CD4-positive, alpha-beta T cell treated with Interleukin-4 for 4 hours (primary cell): ENCODE measurements around the gene TUBGCP2.
"Not testable (repeated sequence)": the region's sequence is repeated elsewhere in the genome, so short reads cannot be mapped to it uniquely, and the experiment has no call there.

Source experiments
- DNase-seq: peaks from one replicate; pipeline ENCODE4 v3.0.0-alpha.2; 2020

Gene TUBGCP2

GRCh38 chr10:133242611-133243356 is 65.9 kb downstream of the TUBGCP2 start:
- DNase-seq = no peak

DNA sequence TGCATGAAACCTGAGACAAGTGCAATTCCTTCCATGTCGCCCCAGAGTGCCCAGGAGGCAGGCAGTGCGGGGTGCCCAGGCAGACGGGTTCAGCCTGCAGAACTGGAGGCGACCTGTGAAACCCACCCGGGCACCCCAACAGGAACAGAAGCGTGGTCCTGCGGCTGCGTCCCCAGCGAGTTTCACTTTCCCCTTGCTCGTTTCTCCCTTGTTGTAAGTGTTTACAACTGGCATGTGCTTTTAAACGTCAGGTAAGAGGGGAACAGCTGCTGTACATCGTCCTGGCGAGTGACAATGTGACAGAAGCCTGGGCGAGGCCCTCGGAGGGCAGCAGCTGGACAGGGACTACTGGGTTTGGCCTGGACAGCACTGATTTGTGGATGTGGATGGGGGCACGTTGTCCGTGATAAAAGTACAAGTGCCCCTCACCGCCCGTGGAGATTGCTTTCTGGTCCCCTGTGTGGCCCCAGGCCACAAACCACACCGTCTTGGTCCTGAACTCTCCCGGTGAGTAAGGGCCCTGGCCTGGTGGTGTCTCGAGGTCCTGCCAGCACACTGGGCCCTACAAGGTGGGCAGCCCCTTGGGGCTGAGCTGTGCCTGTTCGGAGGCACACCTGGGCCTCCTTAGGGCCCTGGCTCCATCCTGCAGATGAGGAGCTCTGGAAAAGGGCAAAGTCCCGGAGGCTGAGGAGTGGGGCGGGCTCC is 67.0 kb downstream of the TUBGCP2 start:
- no peak for DNase-seq

DNA sequence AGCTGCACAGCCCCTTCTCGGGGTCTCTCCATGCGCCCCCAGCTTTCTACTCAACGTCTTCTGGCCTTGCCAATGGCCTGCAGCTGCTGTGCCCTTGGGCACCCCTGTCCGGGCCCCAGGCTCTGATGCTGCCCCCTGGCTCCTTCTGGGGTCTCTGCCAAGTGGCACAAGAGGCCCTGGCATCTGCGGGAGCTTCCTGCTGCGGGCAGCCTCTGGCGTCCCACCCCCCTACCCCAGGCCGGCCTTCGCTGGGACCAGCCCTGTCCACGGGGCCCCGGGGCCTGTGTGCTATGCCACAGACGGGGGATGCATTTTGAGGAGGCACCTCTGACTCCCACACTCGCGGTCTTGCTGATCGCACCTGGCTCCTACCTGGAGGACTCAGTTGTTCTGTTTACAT is 68.7 kb downstream of the TUBGCP2 start:
- DNase-seq = no peak

- no peak for DNase-seq
Measured at GRCh38 chr10:133238466-133238804, 70.2 kb downstream of the TUBGCP2 start.

DNA sequence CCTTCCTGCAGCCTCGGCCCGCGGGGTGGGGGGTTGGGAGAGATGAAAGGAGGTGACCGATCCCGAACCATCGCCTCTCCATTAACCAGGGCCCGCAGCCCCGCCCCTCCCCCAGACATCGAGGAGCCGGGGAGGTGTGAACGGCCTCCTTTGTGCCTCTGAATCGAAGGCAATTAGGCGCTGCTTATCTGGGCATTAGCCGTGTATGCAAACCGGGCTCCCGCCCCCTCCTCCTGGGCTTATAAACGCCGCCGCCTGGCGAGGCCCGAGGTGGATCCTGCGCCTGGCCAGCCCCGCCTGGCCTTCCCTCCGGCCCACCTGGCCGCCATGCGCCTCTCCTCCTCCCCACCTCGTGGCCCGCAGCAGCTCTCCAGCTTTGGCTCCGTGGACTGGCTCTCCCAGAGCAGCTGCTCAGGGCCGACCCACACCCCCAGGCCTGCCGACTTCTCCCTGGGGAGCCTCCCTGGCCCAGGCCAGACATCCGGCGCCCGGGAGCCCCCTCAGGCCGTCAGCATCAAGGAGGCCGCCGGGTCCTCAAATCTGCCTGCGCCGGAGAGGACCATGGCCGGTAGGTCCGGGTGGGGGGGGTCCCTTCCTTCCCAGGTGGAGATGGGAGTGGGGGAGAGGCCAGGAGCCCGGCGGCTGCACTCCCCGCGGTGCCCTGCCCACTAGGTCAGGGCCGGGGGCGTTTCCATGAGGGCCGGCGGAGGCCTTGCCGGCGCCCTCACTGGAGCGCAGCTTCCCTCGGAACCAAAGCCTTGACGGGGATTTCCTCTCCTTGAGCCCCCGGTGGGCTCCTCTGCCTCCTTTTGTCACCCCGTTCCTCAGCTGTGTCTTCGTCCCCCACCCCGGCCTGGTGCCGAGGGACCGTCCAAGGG is 70.8 kb downstream of the TUBGCP2 start, which contains the start of gene VENTX:
Gene VENTX (plus strand): TSS at position 268 of the 878 bp plus-strand sequence. CDS start 60 bp downstream, at position 328.
- no peak for DNase-seq

DNA sequence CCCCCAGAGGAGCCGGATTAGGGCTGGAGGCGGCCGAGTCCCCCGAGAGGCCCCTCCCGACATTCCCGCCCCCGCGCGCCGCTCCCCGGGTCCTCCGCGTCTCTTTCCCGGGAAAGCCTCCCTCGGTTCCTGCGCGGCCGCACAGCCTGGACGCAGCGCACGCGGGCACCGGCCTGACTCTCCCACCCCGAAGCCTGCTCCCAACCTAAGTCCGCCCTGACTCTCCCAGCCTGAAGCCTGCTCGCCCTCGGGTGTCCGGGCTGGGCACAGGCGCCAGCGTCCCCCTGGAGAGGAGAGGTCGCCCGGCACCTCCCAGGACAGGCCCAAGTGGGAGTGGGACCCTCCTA is 71.5 kb downstream of the TUBGCP2 start:
- no peak for DNase-seq

GRCh38 chr10:133236401-133237240 is 72.1 kb downstream of the TUBGCP2 start:
- no peak for DNase-seq

- no peak for DNase-seq
Measured at GRCh38 chr10:133235932-133236331, 72.7 kb downstream of the TUBGCP2 start.

- no peak for DNase-seq
Measured at GRCh38 chr10:133235265-133235855, 73.3 kb downstream of the TUBGCP2 start.

- DNase-seq = not testable (repeated sequence)
Measured at GRCh38 chr10:133234796-133235195, 73.9 kb downstream of the TUBGCP2 start.

- no peak for DNase-seq
Measured at GRCh38 chr10:133231946-133232574, 76.6 kb downstream of the TUBGCP2 start.

DNA sequence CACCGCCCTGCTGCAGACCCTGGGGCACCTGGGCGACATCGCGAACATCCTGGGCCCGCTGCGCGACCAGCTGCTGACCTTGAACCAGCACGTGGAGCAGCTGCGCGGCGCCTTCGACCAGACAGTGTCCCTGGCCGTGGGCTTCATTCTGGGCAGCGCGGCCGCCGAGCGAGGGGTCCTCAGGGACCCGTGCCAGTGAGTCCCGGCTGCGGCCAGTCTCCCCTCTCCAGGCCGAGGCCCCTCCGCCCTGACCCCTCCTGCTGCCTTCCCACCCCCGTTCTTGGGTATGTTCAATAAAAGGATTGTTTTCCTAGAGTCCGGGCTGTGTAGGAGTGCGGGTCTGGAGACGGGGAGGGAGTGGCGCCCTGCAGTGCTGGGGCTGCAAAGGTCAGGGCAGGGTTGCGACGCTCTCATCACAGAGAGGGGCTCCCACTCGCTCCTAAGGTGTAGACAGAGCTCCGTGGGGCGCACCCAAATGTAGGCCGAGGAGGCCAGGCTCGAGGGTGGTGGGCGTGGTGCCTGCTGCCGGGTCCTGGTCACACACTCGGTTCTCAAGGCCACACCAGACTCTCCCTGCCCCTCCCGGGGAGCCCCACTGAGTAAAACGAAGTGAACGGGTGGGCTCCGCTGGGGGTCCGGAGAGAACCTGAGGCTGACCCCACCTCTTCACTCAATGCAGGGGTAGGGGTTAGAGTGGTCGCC is 77.3 kb downstream of the TUBGCP2 start:
- DNase-seq = no peak

DNA sequence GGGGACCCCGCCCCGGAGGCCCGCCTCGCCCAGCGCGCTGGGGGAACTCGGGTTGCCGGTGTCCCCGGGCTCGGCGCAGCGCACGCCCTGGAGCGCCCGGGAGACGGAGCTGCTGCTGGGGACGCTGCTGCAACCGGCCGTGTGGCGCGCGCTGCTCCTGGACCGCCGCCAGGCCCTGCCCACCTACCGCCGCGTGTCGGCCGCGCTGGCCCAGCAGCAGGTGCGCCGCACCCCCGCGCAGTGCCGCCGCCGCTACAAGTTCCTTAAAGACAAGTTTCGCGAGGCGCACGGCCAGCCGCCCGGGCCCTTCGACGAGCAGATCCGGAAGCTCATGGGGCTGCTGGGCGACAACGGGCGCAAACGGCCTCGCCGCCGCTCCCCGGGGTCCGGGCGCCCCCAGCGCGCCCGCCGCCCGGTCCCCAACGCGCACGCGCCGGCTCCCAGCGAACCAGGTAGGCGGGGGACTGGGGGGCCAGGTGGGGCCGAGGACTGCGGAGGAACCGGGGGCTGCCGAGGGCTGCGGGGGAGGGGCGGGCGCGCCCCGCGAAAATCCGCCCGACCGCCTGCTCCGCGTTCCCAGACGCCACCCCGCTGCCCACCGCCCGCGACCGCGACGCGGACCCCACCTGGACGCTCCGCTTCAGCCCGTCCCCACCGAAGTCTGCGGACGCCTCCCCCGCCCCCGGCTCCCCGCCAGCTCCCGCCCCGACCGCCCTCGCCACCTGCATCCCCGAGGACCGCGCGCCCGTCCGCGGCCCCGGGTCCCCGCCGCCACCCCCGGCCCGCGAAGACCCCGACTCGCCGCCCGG is 78.1 kb downstream of the TUBGCP2 start:
- no peak for DNase-seq

GRCh38 chr10:133230044-133230361 is 78.7 kb downstream of the TUBGCP2 start, which contains the start of gene UTF1:
UTF1 (plus strand) TSS chr10:133230217; CDS start chr10:133230289, 72 bp downstream.
- DNase-seq = no peak

DNA sequence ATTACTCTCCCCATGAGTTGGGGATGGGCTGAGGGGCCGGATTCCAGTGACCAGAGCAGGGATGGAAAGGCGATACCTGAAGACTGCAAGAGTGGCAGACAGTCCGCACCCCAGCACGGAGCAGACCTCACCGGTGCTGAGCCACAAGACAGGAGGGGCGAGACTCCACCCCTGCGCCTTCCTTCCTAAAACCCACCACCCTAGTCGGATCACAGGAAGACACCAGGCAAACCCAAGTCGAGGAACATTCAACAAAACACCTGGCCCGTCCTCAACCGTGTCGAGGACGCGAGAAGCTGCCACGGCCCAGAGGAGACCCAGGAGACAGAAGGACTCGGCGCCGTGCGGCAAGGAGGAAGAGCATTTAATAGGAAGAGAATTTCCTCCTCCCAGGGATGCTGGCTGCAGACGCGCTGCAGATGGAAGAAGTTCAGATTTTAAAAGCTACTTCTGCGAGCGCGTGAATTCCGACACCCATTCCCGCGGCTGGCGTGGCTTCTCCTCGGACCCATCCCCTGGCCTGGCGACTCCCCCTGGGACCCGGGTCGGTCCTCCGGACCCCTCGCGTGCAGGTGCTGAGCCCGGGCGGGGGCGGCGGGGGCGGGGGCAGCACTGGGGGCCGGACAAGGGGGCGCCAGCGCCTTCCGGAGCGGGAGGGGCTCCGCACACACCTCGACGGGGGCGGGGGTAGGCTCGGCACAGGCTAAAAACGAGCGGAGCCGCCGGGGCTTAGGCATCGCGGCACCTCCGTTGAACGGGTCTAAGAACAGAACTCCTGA is 79.2 kb downstream of the TUBGCP2 start:
- no peak for DNase-seq
